Hair follicular keratinocyte (primary cell): ENCODE results near the gene TEX47. TPM values are rescaled to one million over a fixed set of nuclear protein-coding genes. Genes with fewer than 3 reads are reported as not detected.

Source experiments
- total RNA-seq: library from RNA; depleted of rRNA; stranded (reverse); fragments of >200 nt; gene quantifications from 2 replicates; pipeline ENCODE4 v1.2.3, GENCODE V29; 2015

TEX47 gene
- total RNA-seq: not detected in 2 replicates

GRCh38 chr7:88795553-88795952 lies at the start of gene TEX47:
TEX47 (minus strand) TSS chr7:88795737; CDS start chr7:88794942, 795 bp downstream.

GRCh38 chr7:88759230-88760135 lies 36.1 kb downstream of the TEX47 start, which contains the start of gene ZNF804B:
ZNF804B (plus strand) TSS chr7:88759700; CDS start chr7:88759977, 277 bp downstream.

Other genes with a start within 250 kb of the TEX47 start
- gene ZNF804B, start 36.0 kb downstream of the TEX47 start, total RNA-seq: not detected in 2 replicates